Thoracic aorta (tissue), 2 donors: Measurements from ENCODE around the gene SIRPG. TPM values are rescaled to one million over a fixed set of nuclear protein-coding genes. Genes with fewer than 3 reads are reported as not detected.

ENCODE experiments used
- ATAC-seq: fragments of 150-250 bp; one replicate; pipeline ENCODE4 v1.8.0; 2017; ENCODE audit warnings: low read depth; ENCODE audit not compliant: insufficient number of reproducible peaks, low FRiP score
- DNase-seq: peaks from one replicate; pipeline ENCODE4 v3.0.0-alpha.2; 2020; ENCODE audit warnings: low spot score
- H3K27ac ChIP-seq, 2 donors: fragments of 200-600 bp; sonication (generic); 1 replicate in 1 of 2; 2 replicates in 1 of 2; pipeline ENCODE4 v1.5.1; 2016; ENCODE audit warnings: mild to moderate bottlenecking in 2 of 2, moderate library complexity in 2 of 2
- H3K27me3 ChIP-seq: fragments of 200-600 bp; sonication (generic); replicated peaks from 2 replicates; pipeline ENCODE4 v1.6.0; 2016; ENCODE audit warnings: mild to moderate bottlenecking; ENCODE audit not compliant: insufficient read depth
- H3K36me3 ChIP-seq: fragments of 200-600 bp; sonication (generic); one replicate; pipeline ENCODE4 v1.5.1; 2016
- H3K4me1 ChIP-seq, 2 donors: fragments of 200-600 bp; sonication (generic); 1 replicate in 1 of 2; 2 replicates in 1 of 2; pipeline versions ENCODE4 v1.5.1 to v1.6.0; 2016; ENCODE audit warnings: low read depth in 2 of 2, mild to moderate bottlenecking in 1 of 2; ENCODE audit not compliant: control insufficient read depth in 1 of 2
- H3K4me3 ChIP-seq: fragments of 200-600 bp; sonication (generic); 2 replicates; pipeline ENCODE4 v1.5.1; 2016; ENCODE audit warnings: mild to moderate bottlenecking
- H3K9me3 ChIP-seq: fragments of 200-600 bp; sonication (generic); 2 replicates; pipeline ENCODE4 v1.5.1; 2016
- total RNA-seq, 2 donors: library from RNA; depleted of rRNA; stranded (reverse); fragments of >200 nt; gene quantifications; one replicate each; pipeline versions ENCODE4 v1.1.0 to v1.2.3, GENCODE V29; 2016
- TF ChIP-seq, protein P1 (sequence below): fragments of 200-600 bp; sonication (generic); IDR thresholded peaks from one replicate; pipeline ENCODE4 v1.5.1; 2019; ENCODE audit warnings: antibody characterized with exemption

SIRPG gene
- total RNA-seq, 2 donors from 2014 or later, result 3.8 TPM; not detected in 1

DNA sequence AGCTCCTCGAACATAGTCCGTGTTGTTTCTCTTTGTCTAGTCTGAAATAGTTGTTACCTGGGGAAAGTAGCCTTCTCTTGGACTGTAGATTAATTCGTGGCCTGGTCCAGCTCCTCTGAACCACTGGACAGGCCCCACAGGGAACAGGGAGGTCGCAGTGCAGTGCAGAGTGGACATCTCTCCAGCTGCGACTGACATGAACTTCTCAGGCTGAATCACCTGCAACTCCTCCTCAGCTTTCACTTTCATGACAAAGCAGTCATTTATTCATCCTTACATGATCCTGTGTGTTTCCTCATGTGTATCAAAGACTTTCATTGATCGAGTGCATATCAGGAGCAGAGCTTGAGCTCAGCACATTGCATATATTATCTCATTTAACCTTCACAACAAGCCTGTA is 19.1 kb upstream of the SIRPG start:
- Histone ChIP-seq H3K4me1 (no peaks in the 10 kb centered on the region), H3K4me3 (no peak overlapping the region), H3K36me3 (no peaks in the 10 kb centered on the region), H3K9me3 (no peaks in the 10 kb centered on the region), H3K27ac (no peak overlapping the region), H3K27me3 (no peaks in the 10 kb centered on the region)
- DNase-seq (no peak), ATAC-seq (no peak)
- TF ChIP-seq, protein P1, sequence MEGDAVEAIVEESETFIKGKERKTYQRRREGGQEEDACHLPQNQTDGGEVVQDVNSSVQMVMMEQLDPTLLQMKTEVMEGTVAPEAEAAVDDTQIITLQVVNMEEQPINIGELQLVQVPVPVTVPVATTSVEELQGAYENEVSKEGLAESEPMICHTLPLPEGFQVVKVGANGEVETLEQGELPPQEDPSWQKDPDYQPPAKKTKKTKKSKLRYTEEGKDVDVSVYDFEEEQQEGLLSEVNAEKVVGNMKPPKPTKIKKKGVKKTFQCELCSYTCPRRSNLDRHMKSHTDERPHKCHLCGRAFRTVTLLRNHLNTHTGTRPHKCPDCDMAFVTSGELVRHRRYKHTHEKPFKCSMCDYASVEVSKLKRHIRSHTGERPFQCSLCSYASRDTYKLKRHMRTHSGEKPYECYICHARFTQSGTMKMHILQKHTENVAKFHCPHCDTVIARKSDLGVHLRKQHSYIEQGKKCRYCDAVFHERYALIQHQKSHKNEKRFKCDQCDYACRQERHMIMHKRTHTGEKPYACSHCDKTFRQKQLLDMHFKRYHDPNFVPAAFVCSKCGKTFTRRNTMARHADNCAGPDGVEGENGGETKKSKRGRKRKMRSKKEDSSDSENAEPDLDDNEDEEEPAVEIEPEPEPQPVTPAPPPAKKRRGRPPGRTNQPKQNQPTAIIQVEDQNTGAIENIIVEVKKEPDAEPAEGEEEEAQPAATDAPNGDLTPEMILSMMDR, result no peak

DNA sequence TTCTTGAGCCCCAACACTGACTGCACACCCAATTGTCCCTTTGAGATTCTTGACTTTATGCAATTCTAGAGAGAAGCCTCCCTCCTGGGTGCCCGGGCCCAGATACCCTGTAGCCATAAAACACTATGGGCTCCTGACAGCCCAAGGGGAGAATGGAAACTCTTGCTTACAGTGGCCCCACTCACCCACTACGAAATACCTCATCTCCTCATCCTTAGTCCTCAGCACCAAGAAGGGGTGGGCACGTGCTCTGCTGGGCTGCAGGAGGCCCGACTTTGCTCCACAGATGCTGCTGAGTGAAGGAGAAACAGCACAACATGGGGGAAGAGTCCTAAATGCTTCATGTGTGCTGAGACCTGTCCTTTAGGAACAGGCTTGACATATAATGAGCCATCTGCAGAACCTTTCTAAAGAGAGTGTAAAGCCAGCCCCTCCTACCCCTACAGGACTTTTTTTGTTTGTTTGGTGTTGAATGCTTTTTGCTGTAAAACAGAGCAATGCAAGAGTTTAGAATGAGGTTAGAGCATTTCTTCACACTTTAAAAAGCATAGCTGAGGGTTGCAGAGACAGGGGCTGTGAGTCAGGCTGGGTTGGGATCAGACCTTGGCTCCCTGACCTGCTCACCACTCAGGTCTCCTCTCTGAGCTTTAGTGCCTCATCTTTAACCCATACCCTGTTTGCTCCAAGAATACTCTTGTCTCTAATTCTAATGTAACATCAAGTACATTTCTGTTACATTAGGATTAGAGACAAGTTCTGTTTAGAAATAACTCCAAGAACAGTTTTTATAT is 17.6 kb upstream of the SIRPG start:
- Histone ChIP-seq H3K36me3 (no peaks in the 10 kb centered on the region), H3K27me3 (no peaks in the 10 kb centered on the region), H3K27ac (no peak overlapping the region), H3K4me3 (no peak overlapping the region), H3K9me3 (no peaks in the 10 kb centered on the region), H3K4me1 (no peaks in the 10 kb centered on the region)
- ATAC-seq (no peak), DNase-seq (no peak)
- TF ChIP-seq, protein P1, result no peak

DNA sequence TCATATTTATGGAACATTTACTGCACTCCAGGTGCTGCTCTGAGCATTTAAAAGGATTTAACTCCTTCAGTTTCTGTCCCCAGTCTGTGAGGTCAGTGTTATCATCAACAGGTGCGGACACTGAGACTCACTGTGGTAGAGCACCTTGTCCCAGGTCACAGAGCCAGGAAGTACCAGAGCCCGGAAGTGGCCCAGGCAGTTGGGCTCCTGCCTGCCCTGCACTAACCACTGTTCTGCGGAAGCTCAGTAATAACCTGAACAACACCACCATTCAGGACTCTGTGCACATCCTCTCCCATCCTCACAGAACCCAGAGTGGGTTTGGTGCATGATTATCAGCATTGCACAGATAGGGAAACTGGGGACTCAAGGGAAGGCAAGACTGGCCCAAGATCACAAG is 16.8 kb upstream of the SIRPG start:
- ATAC-seq (no peak), DNase-seq (no peak)
- no peak overlapping the region for H3K4me3 ChIP-seq
- H3K4me1 ChIP-seq, result no peaks in the 10 kb centered on the region
- H3K27me3 ChIP-seq, result no peaks in the 10 kb centered on the region
- no peak overlapping the region for H3K27ac ChIP-seq
- no peaks in the 10 kb centered on the region for H3K9me3 ChIP-seq
- TF ChIP-seq, protein P1, result no peak
- H3K36me3 ChIP-seq, result no peaks in the 10 kb centered on the region

DNA sequence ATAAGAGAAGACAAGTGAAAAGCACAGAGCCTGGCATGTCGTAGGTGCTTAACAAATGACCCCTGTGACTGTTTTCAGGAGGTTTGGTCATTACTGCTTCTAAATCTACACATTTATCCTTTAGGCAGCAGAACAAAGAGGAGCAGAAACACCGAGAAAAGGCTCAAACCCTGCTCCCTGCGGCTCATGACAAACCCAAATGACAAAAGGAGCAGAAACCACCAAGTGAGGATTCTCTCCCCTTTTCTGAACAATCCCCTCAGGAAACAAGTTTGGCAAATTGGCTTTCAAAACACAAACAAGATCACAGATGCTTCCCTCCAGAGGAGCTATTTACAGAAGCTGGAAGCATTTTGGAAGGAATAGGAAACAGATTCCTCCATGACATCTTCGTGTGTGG is 15.8 kb upstream of the SIRPG start:
- no peak overlapping the region for H3K27ac ChIP-seq
- H3K4me3 ChIP-seq, result no peak overlapping the region
- TF ChIP-seq, protein P1, result no peak
- H3K36me3 ChIP-seq, result no peaks in the 10 kb centered on the region
- DNase-seq (no peak), ATAC-seq (no peak)
- H3K9me3 ChIP-seq, result no peaks in the 10 kb centered on the region
- H3K27me3 ChIP-seq, result no peaks in the 10 kb centered on the region
- H3K4me1 ChIP-seq, result no peaks in the 10 kb centered on the region

DNA sequence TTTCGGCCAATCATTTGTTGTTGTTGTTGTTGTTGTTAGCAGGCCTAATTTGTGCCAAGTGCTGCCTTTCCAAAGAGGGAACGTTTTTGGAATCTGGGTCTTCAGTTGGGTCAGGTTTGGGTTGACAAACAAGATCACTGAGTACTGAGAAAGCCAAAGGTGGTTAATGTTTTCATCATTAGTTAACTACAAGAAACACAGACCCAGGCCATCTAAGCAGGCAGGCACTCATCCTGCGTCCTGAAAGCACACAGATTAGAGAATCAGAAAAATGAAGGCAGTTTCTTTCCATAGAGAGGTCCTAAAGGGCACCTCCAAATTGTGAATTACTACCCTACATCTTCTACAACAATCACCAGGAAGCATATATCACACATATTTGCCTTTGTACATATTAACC is 15.1 kb upstream of the SIRPG start:
- Histone ChIP-seq H3K4me3 (no peak overlapping the region), H3K27me3 (no peaks in the 10 kb centered on the region), H3K9me3 (no peaks in the 10 kb centered on the region), H3K4me1 (no peaks in the 10 kb centered on the region), H3K36me3 (no peaks in the 10 kb centered on the region), H3K27ac (no peak overlapping the region)
- ATAC-seq, result no peak
- DNase-seq, result no peak
- TF ChIP-seq, protein P1, result no peak
